ENCODE data around the gene ARID5B.

DNA sequence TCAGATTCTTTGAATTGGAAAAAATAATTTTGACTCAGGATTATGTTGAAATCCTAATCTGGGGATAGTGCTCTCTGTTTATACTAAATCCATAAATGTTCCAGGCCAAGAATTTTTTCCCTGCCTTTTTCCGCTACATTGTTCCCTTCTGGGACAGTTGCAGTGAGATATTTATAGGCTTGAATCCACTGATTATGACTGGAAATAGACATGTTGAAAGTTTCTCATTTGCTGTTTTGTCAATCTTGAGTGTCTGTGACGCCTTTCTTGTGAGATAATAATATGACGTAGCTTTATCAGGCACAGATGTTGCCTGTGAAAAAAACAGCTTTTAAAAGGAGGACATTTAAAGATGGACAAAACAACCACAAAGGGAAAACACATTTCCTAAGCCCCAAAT is 155.9 kb downstream of the ARID5B start:
- TF ChIP-seq, protein P1, sequence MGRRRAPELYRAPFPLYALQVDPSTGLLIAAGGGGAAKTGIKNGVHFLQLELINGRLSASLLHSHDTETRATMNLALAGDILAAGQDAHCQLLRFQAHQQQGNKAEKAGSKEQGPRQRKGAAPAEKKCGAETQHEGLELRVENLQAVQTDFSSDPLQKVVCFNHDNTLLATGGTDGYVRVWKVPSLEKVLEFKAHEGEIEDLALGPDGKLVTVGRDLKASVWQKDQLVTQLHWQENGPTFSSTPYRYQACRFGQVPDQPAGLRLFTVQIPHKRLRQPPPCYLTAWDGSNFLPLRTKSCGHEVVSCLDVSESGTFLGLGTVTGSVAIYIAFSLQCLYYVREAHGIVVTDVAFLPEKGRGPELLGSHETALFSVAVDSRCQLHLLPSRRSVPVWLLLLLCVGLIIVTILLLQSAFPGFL (CRISPR knock-in tag; IDR thresholded peaks at IDR 0.05; ENCODE audit: borderline replicate concordance): no peak
- TF ChIP-seq NFE2L1 (CRISPR knock-in tag; IDR thresholded peaks at IDR 0.05): no peak
- TF ChIP-seq GABPB1 (CRISPR knock-in tag; IDR thresholded peaks at IDR 0.05): no peak
- TF ChIP-seq, protein P2, sequence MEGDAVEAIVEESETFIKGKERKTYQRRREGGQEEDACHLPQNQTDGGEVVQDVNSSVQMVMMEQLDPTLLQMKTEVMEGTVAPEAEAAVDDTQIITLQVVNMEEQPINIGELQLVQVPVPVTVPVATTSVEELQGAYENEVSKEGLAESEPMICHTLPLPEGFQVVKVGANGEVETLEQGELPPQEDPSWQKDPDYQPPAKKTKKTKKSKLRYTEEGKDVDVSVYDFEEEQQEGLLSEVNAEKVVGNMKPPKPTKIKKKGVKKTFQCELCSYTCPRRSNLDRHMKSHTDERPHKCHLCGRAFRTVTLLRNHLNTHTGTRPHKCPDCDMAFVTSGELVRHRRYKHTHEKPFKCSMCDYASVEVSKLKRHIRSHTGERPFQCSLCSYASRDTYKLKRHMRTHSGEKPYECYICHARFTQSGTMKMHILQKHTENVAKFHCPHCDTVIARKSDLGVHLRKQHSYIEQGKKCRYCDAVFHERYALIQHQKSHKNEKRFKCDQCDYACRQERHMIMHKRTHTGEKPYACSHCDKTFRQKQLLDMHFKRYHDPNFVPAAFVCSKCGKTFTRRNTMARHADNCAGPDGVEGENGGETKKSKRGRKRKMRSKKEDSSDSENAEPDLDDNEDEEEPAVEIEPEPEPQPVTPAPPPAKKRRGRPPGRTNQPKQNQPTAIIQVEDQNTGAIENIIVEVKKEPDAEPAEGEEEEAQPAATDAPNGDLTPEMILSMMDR (IDR thresholded peaks at IDR 0.05): no peak
- TF ChIP-seq, protein P3, sequence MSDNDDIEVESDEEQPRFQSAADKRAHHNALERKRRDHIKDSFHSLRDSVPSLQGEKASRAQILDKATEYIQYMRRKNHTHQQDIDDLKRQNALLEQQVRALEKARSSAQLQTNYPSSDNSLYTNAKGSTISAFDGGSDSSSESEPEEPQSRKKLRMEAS (CRISPR knock-in tag; IDR thresholded peaks at IDR 0.05): no peak

Measured in WTC11 (cell line).